ENCODE measurements around the gene TPST1.
"Not testable (repeated sequence)": the region's sequence is repeated elsewhere in the genome, so short reads cannot be mapped to it uniquely, and the experiment has no call there.

TPST1 gene

GRCh38 chr7:66283003-66283920 lies 78.1 kb downstream of the TPST1 start:
- DNase-seq (ENCODE audit: low spot score): no peak

- DNase-seq (ENCODE audit: low spot score): no peak
Measured at GRCh38 chr7:66296001-66296521, 90.9 kb downstream of the TPST1 start.

GRCh38 chr7:66296557-66296956 lies 91.4 kb downstream of the TPST1 start:
- DNase-seq (ENCODE audit: low spot score): no peak

DNA sequence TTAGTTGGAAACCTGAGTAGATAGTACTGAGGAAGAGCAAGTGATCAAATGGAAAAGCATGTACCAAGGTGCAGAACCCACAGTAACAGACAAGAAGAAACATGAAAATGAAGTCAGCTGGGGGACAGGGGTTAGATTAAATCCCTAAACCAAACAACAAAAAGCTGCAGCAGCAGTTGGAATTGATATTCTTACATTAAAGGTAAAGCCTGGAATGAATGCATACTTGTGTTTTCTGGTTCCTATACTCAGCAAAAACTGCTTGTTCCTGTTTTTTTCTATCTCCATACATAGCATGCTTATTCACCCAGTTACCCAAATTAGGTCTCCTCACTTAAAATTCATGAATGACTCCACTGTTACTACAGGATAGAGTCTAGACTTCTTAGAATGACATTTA lies 92.4 kb downstream of the TPST1 start:
- no peak for DNase-seq (ENCODE audit: low spot score)

DNA sequence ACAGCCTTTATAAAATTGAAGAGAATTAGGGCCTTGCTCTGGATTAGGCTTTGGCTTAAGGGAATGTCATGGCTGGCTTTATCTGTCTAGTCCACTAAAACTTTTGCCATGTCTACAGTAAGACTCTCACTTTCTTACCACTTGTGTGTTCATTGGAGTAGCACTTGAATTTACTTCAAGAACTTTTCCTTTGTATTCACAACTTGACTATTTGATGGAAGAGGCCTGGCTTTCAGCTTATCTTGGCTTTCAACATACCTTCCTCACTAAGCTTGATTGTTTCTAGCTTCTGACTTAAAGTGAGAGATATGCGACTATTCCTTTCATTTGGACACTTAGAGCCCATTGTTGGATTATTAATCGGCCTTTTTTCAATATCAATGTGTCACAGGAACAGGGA lies 96.1 kb downstream of the TPST1 start:
- DNase-seq (ENCODE audit: low spot score): no peak

DNA sequence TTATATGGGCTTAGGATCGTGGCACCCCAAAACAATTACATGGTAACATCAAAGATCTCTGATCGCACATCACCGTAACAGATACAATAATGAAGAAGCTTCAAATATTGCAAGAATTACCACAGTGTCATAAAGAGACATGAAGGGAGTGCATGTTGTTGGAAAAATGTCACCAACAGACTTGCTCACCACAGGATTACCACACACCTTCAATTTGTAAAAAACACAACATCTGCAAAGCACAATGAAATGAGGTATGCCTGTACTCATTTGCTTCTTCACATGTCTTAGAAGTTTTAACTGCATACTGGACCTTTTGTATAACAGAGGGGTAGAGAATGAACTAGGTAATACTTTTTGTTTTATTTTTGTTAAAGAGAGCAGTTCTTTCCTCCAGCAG lies 96.6 kb downstream of the TPST1 start:
- DNase-seq (ENCODE audit: low spot score): no peak

- DNase-seq (ENCODE audit: low spot score): no peak
Measured at GRCh38 chr7:66303454-66304155, 98.5 kb downstream of the TPST1 start.

GRCh38 chr7:66304536-66304935 lies 99.4 kb downstream of the TPST1 start:
- DNase-seq (ENCODE audit: low spot score): no peak

DNA sequence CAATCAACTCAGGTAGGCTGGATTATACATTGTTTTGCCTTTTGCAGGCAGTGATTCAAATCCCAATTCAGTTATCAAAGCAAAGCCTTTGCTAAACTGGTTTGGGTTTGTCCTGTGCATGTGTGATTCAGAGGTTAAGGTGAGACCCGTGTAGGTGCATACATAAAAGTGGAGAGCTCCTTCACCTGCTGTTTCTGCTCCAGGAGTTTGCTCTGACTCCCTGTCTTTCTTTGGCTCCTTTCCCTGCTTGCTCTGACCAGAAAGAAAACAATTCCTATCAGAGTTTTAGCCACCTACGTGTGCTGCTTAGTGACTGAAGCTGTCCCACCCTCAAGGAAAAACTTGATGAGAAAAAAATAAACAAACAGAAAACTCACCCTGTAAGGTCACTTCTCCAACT lies 101.1 kb downstream of the TPST1 start:
- no peak for DNase-seq (ENCODE audit: low spot score)

- no peak for DNase-seq (ENCODE audit: low spot score)
Measured at GRCh38 chr7:66307591-66308215, 102.6 kb downstream of the TPST1 start.

DNA sequence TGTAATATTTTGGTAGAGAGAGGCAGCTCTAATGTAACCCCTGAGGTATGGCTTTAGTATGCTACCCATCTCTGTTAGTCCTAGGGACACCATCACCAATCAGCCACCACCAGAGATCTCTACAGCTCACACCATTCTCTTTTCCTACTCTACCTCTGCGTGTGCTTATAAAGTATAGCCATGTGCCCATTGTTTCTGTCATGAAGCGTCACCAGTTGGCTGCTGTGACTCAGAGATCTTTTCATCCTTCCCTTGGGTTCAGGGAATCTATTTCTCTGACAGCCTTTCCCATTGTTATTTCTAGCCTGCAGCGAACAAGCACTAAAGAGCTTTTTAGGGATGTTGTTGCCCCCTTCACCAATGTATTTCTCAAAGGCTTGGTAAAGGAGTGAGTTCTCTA lies 103.3 kb downstream of the TPST1 start:
- DNase-seq (ENCODE audit: low spot score): no peak

- no peak for DNase-seq (ENCODE audit: low spot score)
Measured at GRCh38 chr7:66310620-66311019, 105.5 kb downstream of the TPST1 start.

DNA sequence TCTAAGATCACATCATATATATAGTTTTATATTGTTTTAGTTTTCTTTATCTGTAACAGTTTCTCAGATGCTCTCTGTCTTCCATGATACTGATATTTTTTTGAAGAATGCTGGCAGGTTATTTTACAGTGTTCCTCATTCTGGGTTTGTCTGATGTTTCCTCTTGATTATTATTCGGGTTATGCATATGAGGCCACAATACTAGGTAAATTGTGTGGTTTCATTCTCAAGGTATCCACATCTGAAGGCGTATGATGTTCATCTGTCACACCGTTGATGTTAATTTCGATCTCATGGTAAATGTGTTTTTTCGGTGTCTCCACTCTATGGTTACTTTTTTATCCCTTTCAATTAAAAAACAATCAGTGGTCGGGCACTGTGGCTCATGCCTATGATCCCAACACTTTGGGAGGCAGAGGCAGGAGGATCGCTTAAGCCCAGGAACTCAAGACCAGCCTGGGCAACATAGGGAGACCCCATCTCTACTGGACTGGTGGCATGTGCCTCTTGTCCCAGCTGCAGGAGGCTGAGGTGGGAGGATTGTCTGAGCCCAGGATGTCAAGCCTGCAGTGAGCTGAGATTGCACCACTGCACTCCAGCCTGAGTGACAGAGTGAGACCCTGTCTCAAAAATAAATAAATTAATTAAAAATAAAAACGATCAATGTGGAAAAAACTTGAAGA lies 108.9 kb downstream of the TPST1 start:
- DNase-seq (ENCODE audit: low spot score): no peak

- no peak for DNase-seq (ENCODE audit: low spot score)
Measured at GRCh38 chr7:66315192-66315591, 110.1 kb downstream of the TPST1 start.

DNA sequence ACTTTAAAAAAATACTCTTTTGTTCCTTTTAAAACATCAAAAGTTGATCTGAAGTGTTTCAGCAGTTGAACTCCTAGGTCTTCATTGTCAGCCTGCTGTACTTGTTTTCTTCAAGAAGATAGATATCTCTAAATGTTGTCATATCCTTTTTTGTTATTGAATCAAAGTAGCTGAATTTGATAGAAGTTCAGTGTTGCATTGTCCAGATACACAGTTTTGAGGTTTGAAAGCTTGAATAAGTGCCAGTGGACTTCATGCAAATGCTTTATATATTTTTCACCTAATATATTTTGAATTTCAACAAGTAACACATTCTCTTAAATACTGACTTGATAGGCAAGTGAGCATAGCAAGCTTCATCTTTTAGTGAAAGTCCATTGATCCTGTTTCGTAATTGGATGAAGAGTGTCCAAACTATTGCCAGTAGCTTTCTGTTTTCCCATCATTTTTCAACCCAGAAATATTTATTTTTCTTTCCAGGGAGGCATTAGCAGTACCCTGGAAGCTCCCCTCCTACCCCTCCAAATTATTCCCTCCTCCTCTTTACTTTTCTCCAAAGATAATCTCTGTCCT lies 114.4 kb downstream of the TPST1 start:
- no peak for DNase-seq (ENCODE audit: low spot score)

GRCh38 chr7:66321283-66321682 lies 116.1 kb downstream of the TPST1 start:
- no peak for DNase-seq (ENCODE audit: low spot score)

GRCh38 chr7:66323114-66323796 lies 118.1 kb downstream of the TPST1 start:
- DNase-seq (ENCODE audit: low spot score): no peak

- not testable (repeated sequence) for DNase-seq (ENCODE audit: low spot score)
Measured at GRCh38 chr7:66324985-66325384, 119.9 kb downstream of the TPST1 start.

GRCh38 chr7:66326501-66327215 lies 121.5 kb downstream of the TPST1 start:
- no peak for DNase-seq (ENCODE audit: low spot score)

GRCh38 chr7:66330961-66331360 lies 125.8 kb downstream of the TPST1 start:
- no peak for DNase-seq (ENCODE audit: low spot score)

Data from germinal center (tissue), 1 donor.